Right forelimb (tissue), 1 donor: Measurements from ENCODE around the gene FNBP1.
"Not testable (repeated sequence)": the region's sequence is repeated elsewhere in the genome, so short reads cannot be mapped to it uniquely, and the experiment has no call there.

ENCODE experiments used
- DNase-seq: peaks from one replicate; pipeline ENCODE4 v3.0.0-alpha.2; 2018

FNBP1 gene

DNA sequence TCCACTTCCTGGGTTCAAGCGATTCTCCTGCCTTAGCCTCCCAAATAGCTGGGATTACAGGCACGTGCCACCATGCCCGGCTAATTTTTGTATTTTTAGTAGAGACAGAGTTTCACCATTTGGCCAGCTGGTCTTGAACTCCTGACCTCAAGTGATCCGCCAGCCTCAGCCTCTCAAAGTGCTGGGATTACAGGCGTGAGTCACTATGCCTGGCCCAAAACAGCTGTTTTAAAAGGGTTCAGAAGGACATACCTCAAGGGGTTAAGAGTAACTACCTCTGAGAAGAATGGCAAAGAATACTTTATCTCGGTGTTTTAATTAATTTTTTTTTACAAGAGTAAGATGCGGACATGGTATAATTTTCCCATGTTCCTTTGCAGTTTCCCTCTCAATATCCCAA is 94.4 kb downstream of the FNBP1 start:
- DNase-seq = not testable (repeated sequence)

DNA sequence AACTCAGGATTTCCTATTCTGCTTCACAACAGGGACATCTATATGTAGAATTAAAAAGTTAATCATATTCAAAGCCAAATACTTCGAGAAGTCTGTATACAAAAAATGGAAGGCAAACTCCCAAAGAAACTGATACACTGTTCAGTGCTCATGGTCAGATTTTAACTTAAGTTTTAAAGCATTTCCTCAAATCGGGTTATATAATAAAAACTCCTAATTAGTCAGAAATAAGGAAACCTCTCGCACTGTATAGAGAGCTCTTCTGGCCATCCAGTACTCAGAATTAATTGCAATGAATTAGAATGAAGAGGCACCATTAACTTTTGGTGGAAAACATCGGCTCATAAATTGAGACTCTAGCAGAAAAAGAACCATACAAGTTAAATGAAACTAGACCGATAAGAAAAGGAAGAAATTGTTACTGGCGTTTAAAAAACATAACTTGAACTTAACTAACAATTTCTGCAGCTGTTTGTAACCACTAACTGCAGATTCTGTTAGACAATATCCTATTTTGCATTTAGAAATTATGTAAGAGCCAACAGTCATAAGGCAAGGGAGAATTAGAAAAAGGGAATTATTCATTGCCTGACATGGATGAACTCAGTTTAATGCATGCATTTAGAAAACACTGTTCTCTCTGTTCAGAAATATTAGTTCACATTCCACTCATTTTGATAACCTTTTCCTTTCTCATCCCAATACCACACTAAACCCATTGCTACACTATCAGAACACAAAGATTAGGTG is 96.6 kb downstream of the FNBP1 start:
- DNase-seq = no peak

GRCh38 chr9:129945314-129945713 is 97.7 kb downstream of the FNBP1 start:
- no peak for DNase-seq

DNA sequence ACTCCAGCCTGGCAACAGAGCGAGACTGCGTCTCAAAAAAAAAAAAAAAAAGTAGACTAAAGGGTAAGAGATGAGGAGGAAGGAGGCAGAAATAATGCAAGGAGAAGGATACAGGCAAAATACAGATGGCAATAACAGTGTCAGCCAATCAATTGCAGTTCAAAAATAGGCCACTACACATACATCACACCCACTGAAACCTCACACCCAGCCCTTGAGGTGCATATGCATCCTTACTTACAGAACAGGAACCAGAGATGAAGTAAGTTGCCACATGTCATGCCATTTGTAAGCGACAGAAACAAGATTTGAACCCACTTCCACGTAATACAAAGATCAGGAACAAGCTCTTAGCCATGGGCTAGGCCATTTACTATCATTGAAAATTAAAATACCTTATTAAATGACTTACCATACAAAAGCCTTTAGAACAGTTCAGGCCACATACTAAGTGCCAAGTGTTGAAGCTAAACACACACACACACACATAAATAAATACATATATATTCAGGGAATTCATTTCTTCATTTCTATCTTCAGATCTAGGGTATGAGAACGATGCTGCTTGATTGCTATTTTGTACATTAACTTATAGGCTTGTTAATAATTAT is 98.4 kb downstream of the FNBP1 start:
- no peak for DNase-seq

DNA sequence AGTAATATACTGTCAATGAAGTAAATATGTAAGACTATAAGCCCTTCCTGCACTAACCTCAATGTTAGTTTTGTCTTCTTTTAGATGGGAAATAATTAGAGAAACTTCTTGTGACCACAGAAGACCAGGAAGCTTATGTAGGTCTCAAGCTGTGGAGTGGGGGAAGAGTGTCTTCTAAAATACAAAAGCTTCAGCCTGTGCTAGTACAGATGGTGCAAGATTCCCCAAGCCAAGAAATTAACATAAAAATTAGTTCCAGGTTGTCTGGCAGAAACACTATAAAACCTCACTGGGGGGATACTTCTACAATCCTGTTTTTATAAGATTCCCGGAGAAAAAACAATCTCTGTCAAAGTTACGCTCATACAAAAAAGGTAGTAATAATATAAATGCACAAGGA is 103.6 kb downstream of the FNBP1 start:
- no peak for DNase-seq

- no peak for DNase-seq
These were observed 104.6 kb downstream of the FNBP1 start for GRCh38 chr9:129938291-129938979.

GRCh38 chr9:129937879-129938278 is 105.1 kb downstream of the FNBP1 start:
- not testable (repeated sequence) for DNase-seq

DNA sequence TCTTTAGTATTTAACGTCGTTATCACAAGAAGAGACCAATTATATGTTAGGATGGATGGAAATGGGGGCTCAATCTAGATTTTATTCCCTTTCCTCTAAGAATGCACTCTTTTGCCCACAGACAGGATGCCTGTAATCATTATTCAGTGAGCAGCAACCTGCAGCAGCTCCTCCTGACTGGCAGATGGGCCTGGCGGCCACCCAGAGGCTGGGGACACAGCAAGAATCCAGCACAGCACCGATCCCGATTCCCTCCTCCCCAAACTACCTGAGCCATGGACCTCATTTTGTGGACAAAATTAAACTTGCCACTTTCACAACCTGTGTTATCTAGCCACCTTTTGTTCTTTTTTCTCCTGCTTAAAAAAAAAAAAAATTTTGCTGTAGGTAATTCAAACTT is 106.8 kb downstream of the FNBP1 start:
- DNase-seq = no peak

GRCh38 chr9:129934780-129935179 is 108.2 kb downstream of the FNBP1 start:
- DNase-seq = no peak

- DNase-seq = no peak
These were observed 108.9 kb downstream of the FNBP1 start for GRCh38 chr9:129934041-129934591.

DNA sequence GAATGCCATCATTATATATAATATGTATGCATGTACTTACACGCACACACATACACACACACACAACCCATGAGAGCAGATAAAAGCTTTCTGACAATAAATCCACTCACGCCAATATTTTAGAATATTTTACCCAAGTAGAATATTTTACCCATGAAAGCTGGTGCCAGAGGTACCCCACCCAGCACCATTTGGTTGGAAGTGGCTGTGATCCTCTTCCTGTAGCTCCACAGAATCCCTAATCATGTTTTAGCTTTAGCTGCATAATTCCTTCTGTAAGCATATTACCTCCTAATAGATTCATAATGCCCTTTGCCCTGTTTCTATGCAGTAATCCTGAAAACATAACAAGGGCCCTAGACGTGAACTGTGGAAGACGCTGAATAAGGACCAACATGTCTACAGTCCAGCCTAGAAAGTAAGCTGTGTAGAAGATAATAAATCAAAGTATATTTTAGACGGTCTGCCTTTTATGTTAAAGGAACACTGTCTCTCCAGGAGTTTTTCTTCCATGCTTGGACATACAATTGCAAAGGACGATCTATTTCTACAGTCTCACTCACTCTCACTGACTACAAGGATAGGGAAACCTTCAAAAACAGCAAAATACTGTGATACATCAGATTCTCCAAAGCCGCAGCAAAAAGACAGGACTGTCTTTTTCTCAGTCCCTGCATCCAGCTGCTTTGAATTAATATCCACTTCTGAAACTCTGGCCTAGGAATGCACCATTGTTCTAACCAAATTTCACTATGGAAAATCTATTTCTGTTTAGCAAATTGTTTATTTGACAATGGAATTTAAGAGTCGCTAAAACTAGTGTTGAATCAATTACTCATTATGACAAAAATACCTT is 109.6 kb downstream of the FNBP1 start:
- DNase-seq = no peak

GRCh38 chr9:129932303-129933151 is 110.5 kb downstream of the FNBP1 start:
- no peak for DNase-seq

GRCh38 chr9:129930743-129931142 is 112.2 kb downstream of the FNBP1 start:
- DNase-seq = no peak

- DNase-seq = no peak
These were observed 113.4 kb downstream of the FNBP1 start for GRCh38 chr9:129929496-129930125.

DNA sequence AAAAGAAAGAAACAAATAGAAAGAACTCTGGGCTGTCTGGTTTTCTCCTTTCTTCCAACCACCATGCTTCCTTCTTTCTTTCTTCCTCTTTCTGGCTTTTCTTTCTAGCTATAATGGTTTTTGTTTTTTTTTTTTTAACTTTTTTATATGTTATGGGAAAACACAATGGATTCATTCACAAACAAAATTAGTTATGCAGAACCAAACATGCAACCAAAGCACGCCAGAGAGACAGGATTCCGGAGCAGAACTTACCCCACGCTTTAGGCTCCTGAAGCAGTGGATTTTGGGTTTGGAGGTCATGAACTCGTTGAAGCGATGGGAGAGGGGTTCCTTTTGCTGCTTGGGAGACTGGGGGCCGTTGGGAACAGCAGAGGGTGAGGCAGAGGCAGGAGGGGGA is 119.4 kb downstream of the FNBP1 start:
- no peak for DNase-seq

- no peak for DNase-seq
These were observed 121.1 kb downstream of the FNBP1 start for GRCh38 chr9:129921905-129922304.

GRCh38 chr9:129919841-129920240 is 123.1 kb downstream of the FNBP1 start:
- no peak for DNase-seq

DNA sequence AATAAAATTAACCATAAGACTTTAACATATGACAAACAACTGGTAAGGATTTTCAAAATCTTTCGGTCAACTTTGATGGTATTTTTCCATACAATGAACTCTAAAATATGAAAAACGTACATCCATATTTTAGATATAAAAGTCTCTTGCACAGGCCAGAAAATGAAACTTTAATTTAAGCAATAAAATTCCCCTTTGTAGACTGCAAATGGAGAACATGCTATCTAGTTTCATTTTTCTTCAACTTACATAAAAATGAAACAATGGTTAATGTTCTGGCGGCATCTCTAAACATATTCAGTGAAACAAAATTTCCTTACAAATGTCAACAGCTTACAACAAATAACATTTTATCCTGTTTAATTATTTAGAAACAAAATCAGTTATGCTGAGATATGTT is 123.7 kb downstream of the FNBP1 start:
- DNase-seq = no peak

DNA sequence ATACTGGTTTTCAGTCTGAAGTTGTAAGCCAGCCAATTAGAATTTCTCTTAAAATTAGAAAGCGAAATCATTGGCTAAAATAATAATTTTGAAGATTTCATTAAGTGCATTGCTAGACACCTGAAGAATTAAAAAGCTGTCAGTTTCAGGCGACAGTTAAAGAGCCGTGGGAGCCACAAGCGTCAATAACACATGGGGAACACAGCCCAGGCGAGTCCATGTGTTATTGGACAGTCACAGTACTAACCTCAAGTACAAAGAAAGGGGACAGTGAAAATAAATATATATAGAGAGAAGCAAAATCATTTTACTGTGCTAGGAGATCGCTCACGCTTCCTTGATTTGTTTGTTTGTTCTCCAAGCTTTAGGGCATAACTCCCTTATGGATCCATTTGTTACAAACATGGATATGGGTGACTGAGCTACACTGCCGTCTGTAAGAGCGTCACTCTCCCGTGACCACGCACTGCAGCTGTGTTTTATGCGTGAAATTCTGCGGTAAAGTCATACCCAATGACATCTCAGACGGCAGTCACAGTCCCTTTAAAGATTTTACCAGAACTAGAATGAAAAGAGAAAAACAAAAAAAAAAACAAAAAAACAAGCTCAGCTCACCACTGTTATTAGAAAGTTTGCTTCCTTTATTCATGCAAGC is 124.6 kb downstream of the FNBP1 start:
- DNase-seq = no peak

DNA sequence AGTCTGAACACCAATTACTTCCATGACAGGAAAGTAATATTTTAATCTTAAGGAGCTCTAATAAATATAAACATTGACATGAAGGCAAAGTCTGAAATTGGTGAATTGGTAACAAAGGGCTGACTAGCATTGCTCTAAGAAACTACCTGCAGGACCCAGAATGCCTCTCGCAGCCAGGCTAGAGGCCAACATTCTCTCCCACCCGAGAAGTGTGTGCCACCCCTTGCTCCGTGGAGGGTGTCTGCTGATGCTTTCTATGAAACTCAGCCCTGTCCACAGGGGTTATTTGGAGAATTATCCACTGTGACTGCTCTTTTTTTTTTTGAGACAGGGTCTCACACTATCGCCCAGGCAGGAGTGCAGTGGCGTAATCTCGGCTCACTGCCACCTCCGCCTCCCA is 126.3 kb downstream of the FNBP1 start:
- no peak for DNase-seq

DNA sequence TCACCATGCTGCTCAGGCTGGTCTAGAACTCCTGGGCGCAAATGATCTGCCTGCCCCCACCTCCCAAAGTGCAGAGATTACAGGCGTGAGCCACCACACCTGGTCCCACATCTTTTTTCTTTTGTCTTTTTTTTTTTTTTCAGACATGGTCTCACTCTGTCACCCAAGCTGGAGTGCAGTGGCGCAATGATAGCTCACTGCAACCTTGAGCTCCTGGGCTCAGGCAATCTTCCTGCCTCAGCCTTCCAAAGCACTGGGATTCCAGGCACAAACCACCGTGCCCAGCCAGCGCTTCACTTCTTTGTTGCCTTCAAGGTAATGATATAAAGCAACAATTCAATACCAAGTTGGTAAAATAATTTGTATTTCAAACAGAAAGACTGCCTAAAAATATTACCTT is 128.9 kb downstream of the FNBP1 start:
- no peak for DNase-seq
